Neural progenitor cell (in vitro differentiated cells): ENCODE measurements around the gene DENND2D. TPM values are rescaled to one million over a fixed set of nuclear protein-coding genes. Genes with fewer than 3 reads are reported as not detected.
A peak's percentile ranks its signal among the peaks of the same experiment; 100 is the strongest.

Experiments
- DNase-seq: peaks from one replicate; pipeline ENCODE4 v3.0.0-alpha.2; 2016; ENCODE audit warnings: low spot score
- H2AFZ ChIP-seq: fragments of 200-600 bp; sonication (generic); replicated peaks from 2 replicates; pipeline ENCODE4 v1.6.1; 2016; ENCODE audit warnings: antibody characterized with exemption
- H3F3A ChIP-seq: fragments of 200-600 bp; sonication (generic); 2 replicates; pipeline ENCODE4 v1.6.1; 2016; ENCODE audit warnings: antibody characterized with exemption, low read depth
- H3K27ac ChIP-seq: fragments of 200-600 bp; sonication (generic); 2 replicates; pipeline ENCODE4 v1.5.1; 2016; ENCODE audit warnings: mild to moderate bottlenecking
- H3K27me3 ChIP-seq: fragments of 200-600 bp; sonication (generic); 2 replicates; pipeline ENCODE4 v1.6.1; 2016; ENCODE audit warnings: mild to moderate bottlenecking, moderate library complexity
- H3K36me3 ChIP-seq: fragments of 200-600 bp; sonication (generic); 2 replicates; pipeline ENCODE4 v1.5.1; 2016
- H3K4me1 ChIP-seq: fragments of 200-600 bp; sonication (generic); 2 replicates; pipeline ENCODE4 v1.6.1; 2016; ENCODE audit warnings: mixed run types
- H3K4me2 ChIP-seq: fragments of 200-600 bp; sonication (generic); 2 replicates; pipeline ENCODE4 v1.6.1; 2016
- H3K4me3 ChIP-seq: fragments of 200-600 bp; sonication (generic); 2 replicates; pipeline ENCODE4 v1.5.1; 2016
- H3K79me2 ChIP-seq: fragments of 200-600 bp; sonication (generic); 2 replicates; pipeline ENCODE4 v1.6.1; 2016; ENCODE audit warnings: low read depth
- H3K9ac ChIP-seq: fragments of 200-600 bp; sonication (generic); 2 replicates; pipeline ENCODE4 v1.6.1; 2016
- H3K9me3 ChIP-seq: fragments of 200-600 bp; sonication (generic); 2 replicates; pipeline ENCODE4 v1.5.1; 2016; ENCODE audit warnings: low read depth
- H4K20me1 ChIP-seq: fragments of 200-600 bp; sonication (generic); 2 replicates; pipeline ENCODE4 v1.6.1; 2016; ENCODE audit warnings: low read depth
- H3K27ac Mint-ChIP-seq: 3 replicates; pipeline ENCODE4 v1.8.0; 2021; ENCODE audit warnings: mixed read lengths
- H3K27me3 Mint-ChIP-seq: 2 replicates; pipeline ENCODE4 v1.8.0; 2022; ENCODE audit warnings: low read depth, mild to moderate bottlenecking, inconsistent platforms, moderate library complexity, mixed read lengths; ENCODE audit not compliant: insufficient read depth
- H3K36me3 Mint-ChIP-seq: 3 replicates; pipeline ENCODE4 v1.8.0; 2021; ENCODE audit warnings: mixed read lengths
- H3K4me1 Mint-ChIP-seq: 3 replicates; pipeline ENCODE4 v1.8.0; 2021; ENCODE audit warnings: mixed read lengths
- H3K4me3 Mint-ChIP-seq: 3 replicates; pipeline ENCODE4 v1.8.0; 2021; ENCODE audit warnings: mild to moderate bottlenecking, moderate library complexity, mixed read lengths
- H3K9me3 Mint-ChIP-seq: 3 replicates; pipeline ENCODE4 v1.8.0; 2020; ENCODE audit warnings: mixed read lengths
- EZH2 ChIP-seq: fragments of 200-600 bp; sonication (generic); IDR thresholded peaks from 2 replicates; pipeline ENCODE4 v1.6.1; 2017; ENCODE audit warnings: antibody characterized with exemption, mild to moderate bottlenecking, moderate library complexity
- EZH2phosphoT487 ChIP-seq: fragments of 200-600 bp; sonication (generic); IDR thresholded peaks from 2 replicates; pipeline ENCODE4 v1.6.1; 2017; ENCODE audit warnings: antibody characterized with exemption
- total RNA-seq: library from RNA; depleted of rRNA; stranded (reverse); fragments of >200 nt; gene quantifications from 2 replicates; pipeline ENCODE4 v1.2.3, GENCODE V29; 2015; ENCODE audit warnings: low replicate concordance
- TF ChIP-seq, protein P1 (sequence below): fragments of 200-600 bp; sonication (generic); IDR thresholded peaks from 2 replicates; pipeline ENCODE4 v1.5.1; 2017; ENCODE audit warnings: antibody characterized with exemption, mild to moderate bottlenecking

The DENND2D gene
- total RNA-seq, 1 donor from 2014 or later: not detected

DNA sequence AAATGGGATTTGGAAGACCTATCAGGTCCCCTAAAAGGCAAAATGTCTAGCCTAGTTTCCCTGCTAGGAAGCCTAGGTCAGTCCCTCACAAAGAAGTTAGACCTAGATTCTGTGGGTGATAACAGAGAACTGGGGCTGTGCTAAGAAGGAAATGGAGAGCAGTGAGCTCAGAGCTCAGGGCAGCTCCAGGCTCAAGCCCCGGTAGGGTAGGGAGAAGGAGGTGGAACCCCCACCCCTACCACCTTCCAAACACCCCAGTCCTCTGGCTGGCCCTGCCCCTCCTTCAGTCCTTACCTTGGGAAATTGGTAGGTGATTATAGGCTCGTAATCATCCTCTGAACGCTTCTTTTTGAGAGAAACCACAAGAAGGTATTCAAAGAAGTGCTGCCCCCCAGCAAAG is 1.1 kb downstream of the DENND2D start:
- no peak overlapping the region for H3K4me3 Mint-ChIP-seq
- H3K36me3 Mint-ChIP-seq: no peaks in the 10 kb centered on the region
- Histone ChIP-seq H3K9me3 (no peaks in the 10 kb centered on the region), H3K27ac (no peak overlapping the region), H3F3A (no peaks in the 10 kb centered on the region), H2AFZ (no peak overlapping the region), H3K27me3 (peaks cover 11% of the 10 kb centered on the region), H3K36me3 (no peaks in the 10 kb centered on the region), H3K79me2 (no peaks in the 10 kb centered on the region), H3K4me1 (no peaks in the 10 kb centered on the region), H3K4me3 (no peak overlapping the region), H3K9ac (no peak overlapping the region), H4K20me1 (no peaks in the 10 kb centered on the region), H3K4me2 (no peak overlapping the region)
- TF ChIP-seq EZH2 (no peak), EZH2phosphoT487 (no peak)
- TF ChIP-seq, protein P1, sequence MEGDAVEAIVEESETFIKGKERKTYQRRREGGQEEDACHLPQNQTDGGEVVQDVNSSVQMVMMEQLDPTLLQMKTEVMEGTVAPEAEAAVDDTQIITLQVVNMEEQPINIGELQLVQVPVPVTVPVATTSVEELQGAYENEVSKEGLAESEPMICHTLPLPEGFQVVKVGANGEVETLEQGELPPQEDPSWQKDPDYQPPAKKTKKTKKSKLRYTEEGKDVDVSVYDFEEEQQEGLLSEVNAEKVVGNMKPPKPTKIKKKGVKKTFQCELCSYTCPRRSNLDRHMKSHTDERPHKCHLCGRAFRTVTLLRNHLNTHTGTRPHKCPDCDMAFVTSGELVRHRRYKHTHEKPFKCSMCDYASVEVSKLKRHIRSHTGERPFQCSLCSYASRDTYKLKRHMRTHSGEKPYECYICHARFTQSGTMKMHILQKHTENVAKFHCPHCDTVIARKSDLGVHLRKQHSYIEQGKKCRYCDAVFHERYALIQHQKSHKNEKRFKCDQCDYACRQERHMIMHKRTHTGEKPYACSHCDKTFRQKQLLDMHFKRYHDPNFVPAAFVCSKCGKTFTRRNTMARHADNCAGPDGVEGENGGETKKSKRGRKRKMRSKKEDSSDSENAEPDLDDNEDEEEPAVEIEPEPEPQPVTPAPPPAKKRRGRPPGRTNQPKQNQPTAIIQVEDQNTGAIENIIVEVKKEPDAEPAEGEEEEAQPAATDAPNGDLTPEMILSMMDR: no peak
- no peak for DNase-seq
- no peak overlapping the region for H3K27ac Mint-ChIP-seq
- peaks cover 13% of the 10 kb centered on the region for H3K27me3 Mint-ChIP-seq
- peaks cover 6% of the 10 kb centered on the region for H3K4me1 Mint-ChIP-seq
- no peaks in the 10 kb centered on the region for H3K9me3 Mint-ChIP-seq

DNA sequence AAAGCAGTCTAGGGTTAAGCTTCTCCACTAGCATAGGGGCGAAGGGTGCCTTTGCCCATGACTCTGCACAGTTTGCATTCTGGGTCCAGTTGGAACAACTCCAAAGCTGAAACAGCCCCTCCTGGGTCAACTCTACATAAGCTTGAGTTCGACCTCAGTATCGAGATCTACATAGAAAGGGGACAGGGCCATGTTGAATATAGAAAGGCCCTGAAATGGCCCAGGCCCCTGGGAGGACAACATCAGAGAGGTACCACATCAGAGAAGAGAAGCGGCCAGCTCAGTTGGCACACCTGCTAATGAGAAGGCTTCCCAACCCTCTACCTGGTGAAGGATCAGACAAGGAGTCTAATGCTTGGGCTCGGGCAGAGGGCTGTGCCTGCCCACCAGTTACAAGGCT is 1.6 kb downstream of the DENND2D start:
- H3K27ac ChIP-seq: no peak overlapping the region
- H3K9me3 Mint-ChIP-seq: no peaks in the 10 kb centered on the region
- no peak overlapping the region for H3K27ac Mint-ChIP-seq
- no peaks in the 10 kb centered on the region for H3K9me3 ChIP-seq
- no peak overlapping the region for H3K4me2 ChIP-seq
- H3K79me2 ChIP-seq: no peaks in the 10 kb centered on the region
- no peaks in the 10 kb centered on the region for H3F3A ChIP-seq
- peaks cover 13% of the 10 kb centered on the region for H3K27me3 Mint-ChIP-seq
- DNase-seq: no peak
- no peaks in the 10 kb centered on the region for H3K36me3 Mint-ChIP-seq
- no peaks in the 10 kb centered on the region for H3K4me1 ChIP-seq
- TF ChIP-seq, protein P1: no peak
- TF ChIP-seq EZH2: no peak
- TF ChIP-seq EZH2phosphoT487: no peak
- no peak overlapping the region for H2AFZ ChIP-seq
- H3K27me3 ChIP-seq: peaks cover 6% of the 10 kb centered on the region
- H3K4me3 ChIP-seq: no peak overlapping the region
- no peak overlapping the region for H3K9ac ChIP-seq
- H3K4me3 Mint-ChIP-seq: no peak overlapping the region
- no peaks in the 10 kb centered on the region for H4K20me1 ChIP-seq
- H3K4me1 Mint-ChIP-seq: peaks cover 6% of the 10 kb centered on the region
- H3K36me3 ChIP-seq: no peaks in the 10 kb centered on the region

DNA sequence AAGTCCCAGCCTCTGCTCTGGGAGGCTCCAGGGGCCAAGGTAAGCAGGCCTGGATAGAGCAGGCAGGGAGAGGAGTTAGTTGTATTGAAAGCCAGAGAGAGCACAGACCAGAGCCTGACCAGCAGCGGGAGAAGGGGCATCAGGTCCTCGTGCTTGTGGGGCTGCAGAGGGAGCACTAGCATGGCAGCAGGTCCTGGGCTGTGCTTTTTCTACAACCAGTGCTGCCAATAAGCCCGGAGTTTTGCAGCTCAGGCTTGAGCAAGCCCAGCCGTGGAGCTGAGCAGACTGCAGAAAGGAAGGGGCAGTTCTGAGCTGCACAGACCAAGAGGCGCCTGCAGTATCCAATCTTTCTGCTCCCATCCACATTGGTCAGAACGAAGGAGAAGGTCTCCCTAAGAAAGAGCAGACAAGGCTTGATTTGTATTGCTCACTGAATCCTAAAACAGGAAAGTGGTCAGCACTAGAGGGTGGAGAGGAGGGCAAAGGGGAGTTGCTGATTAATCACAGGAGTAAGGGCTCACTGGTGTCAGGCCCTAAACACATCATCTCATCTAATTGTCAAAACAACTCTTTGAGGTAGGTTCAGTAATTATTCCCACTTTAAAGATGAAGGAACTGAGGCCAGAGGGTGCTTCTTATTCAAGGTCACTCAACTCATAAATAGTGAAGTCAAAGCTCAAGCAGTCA is 2.7 kb downstream of the DENND2D start:
- Mint-ChIP-seq H3K4me1 (peaks cover 2% of the 10 kb centered on the region), H3K9me3 (no peaks in the 10 kb centered on the region), H3K27ac (no peak overlapping the region), H3K27me3 (peaks cover 11% of the 10 kb centered on the region), H3K4me3 (no peak overlapping the region), H3K36me3 (no peaks in the 10 kb centered on the region)
- H3K9me3 ChIP-seq: no peaks in the 10 kb centered on the region
- H3K27ac ChIP-seq: no peak overlapping the region
- TF ChIP-seq EZH2phosphoT487: no peak
- TF ChIP-seq, protein P1: peak; percentile 57
- H2AFZ ChIP-seq: no peak overlapping the region
- peak; percentile 64 for DNase-seq
- no peaks in the 10 kb centered on the region for H3F3A ChIP-seq
- no peak overlapping the region for H3K9ac ChIP-seq
- no peak overlapping the region for H3K4me2 ChIP-seq
- H3K27me3 ChIP-seq: no peaks in the 10 kb centered on the region
- H3K36me3 ChIP-seq: no peaks in the 10 kb centered on the region
- no peak overlapping the region for H3K4me3 ChIP-seq
- no peaks in the 10 kb centered on the region for H3K4me1 ChIP-seq
- H3K79me2 ChIP-seq: no peaks in the 10 kb centered on the region
- no peaks in the 10 kb centered on the region for H4K20me1 ChIP-seq
